ENCODE data around the gene FNDC1.

Gene FNDC1

DNA sequence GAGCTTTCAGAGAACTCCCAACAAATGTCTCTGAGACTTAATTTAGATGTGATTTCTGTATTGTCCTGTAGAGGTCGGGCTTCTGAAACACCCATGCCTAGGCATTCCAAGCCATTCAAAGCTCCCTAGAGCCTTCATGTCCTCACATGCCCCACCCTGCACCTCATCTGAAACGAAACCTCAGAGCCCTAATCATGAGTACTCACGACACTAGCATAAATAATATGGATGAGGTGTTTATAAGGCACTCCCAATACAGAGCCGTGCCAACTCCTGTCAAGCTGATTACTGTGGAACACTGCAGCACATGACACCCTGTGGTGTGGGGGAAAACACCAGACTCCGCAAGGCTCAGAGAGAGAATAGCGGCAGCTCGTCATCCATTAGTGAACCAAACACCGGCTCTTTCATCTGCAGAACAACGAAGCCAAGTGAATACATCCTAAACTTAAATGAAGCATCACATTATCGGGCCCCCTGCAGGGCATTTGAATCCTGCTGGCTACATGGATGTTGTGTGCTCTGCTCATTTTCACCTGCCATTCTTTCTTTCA is 83.8 kb downstream of the FNDC1 start:
- TF ChIP-seq, protein P1, sequence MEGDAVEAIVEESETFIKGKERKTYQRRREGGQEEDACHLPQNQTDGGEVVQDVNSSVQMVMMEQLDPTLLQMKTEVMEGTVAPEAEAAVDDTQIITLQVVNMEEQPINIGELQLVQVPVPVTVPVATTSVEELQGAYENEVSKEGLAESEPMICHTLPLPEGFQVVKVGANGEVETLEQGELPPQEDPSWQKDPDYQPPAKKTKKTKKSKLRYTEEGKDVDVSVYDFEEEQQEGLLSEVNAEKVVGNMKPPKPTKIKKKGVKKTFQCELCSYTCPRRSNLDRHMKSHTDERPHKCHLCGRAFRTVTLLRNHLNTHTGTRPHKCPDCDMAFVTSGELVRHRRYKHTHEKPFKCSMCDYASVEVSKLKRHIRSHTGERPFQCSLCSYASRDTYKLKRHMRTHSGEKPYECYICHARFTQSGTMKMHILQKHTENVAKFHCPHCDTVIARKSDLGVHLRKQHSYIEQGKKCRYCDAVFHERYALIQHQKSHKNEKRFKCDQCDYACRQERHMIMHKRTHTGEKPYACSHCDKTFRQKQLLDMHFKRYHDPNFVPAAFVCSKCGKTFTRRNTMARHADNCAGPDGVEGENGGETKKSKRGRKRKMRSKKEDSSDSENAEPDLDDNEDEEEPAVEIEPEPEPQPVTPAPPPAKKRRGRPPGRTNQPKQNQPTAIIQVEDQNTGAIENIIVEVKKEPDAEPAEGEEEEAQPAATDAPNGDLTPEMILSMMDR (IDR thresholded peaks at IDR 0.05; ENCODE audit: borderline replicate concordance, insufficient read depth, low read depth, low read length): peak; percentile 51; the same call in 1 of the 2 replicates
- no peak overlapping the region for H3K4me3 ChIP-seq (ENCODE audit: low read depth, low read length)

DNA sequence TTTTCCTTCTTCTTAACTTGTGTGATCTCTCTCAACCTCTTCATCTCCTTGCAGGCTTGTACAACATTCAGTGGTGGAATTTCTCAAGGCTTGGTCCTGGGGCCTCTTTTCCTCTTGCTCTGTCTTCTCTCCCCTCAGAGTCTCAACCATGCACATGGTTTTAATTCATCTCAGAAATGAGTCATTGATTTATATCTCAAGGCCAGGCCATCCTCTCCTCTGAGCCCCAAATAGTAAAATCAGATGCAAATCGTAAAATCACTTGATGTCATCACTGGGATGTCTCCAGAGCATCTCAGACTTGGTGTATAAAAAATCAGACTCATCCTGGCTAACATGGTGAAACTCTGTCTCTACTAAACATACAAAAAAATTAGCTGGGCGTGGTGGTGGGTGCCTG is 85.0 kb downstream of the FNDC1 start:
- TF ChIP-seq, protein P1 (IDR thresholded peaks at IDR 0.05; ENCODE audit: borderline replicate concordance, insufficient read depth, low read depth, low read length): no peak
- no peak overlapping the region for H3K4me3 ChIP-seq (ENCODE audit: low read depth, low read length)

DNA sequence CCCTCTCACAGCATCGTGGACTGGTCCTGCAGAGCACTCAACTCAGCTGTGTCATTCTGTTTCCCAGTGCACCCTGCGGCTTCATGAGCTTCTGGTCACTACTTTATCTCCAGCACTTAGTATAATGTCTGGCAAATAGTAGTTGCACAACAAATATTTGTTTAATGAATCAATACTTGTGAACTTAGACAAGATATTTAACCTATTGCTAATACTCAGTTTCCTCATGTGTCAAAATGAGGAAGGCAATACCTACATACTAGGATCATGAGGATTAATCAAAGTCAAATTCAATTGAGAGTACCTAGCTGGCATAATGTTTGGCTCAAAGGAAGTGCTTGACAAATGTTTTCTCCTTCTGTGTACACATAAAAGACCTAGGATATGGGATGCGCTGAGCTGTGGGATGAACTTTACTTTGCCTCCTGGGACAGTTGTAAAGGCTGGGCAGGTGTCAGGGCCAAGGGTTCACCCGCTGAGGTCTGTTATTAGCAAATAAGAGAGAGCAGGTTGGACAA is 86.3 kb downstream of the FNDC1 start:
- TF ChIP-seq, protein P1 (IDR thresholded peaks at IDR 0.05; ENCODE audit: borderline replicate concordance, insufficient read depth, low read depth, low read length): no peak

DNA sequence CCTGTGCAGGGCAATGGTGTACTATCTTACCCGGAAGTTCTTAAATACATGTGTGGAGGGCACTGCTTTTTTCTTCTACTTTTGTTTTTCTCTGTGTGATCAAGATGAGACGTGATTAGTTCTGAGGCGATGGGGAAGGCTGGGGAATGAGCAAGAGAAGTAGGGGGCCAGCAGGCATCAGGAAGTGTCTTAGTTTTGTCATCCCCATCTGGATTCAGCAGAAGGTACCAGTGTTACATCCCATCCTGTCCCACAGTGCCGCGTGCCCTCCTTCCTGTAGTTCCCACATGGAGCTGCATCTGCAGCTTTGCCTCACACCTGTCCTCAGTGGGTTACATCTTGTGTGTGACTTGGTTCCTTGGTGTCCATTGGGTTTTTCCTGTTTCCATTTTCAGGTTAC is 86.9 kb downstream of the FNDC1 start:
- no peak overlapping the region for H3K4me3 ChIP-seq (ENCODE audit: low read depth, low read length)
- TF ChIP-seq, protein P1 (IDR thresholded peaks at IDR 0.05; ENCODE audit: borderline replicate concordance, insufficient read depth, low read depth, low read length): no peak

More for the DNA sequence above, 86.3 kb downstream of the FNDC1 start:
- H3K4me3 ChIP-seq (ENCODE audit: low read depth, low read length): no peak overlapping the region

DNA sequence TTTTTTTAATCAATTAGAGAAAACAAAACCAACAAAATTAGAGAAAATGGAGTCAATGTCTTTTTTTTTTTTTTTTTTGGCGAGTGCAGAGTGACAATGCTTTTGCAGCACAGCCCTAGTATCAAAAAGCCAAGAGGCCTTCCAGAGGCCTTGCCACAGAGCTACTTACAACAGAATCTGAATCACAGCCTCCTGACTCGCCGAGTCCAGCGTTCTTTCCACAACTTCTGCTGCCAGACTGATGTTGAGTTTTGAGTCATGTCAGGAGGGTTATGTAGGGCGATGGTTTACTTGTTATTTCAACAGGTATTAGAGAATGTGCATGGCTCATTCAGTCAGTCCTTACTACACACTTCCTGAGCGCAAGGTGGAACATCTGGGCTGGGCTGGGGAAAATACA is 88.6 kb downstream of the FNDC1 start:
- no peak overlapping the region for H3K4me3 ChIP-seq (ENCODE audit: low read depth, low read length)

DNA sequence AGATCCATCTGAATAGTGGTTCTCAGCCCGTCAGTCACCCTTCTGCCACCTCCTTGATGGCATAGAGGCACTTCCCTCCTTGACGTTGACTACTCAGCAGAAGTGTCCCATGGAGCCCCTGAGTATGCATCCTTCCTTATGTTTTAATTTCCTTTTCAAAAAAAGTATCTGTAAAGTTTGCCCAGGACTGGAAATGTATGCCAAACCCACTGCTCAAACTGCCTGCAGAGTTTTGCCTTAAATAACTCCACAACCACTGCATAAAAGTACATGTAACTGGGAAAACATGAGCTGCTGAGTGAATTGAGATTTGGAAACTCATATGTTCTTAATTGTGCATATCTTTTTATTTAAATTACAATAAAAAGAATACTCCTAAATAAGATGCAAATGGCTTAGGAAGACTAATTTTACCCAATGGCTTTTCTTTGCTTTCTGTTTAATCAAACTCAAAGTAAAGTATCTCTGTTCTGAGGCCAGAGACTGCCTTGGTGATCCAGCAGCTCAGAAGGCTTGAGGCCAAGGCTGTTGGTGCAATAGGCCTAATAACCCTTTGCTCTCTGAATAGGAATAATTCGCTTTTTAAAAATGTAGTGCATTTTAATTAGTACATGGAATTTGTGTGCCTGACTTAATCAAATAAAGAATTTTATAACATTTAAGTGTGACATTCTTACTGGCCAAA is 90.4 kb downstream of the FNDC1 start:
- TF ChIP-seq, protein P1 (IDR thresholded peaks at IDR 0.05; ENCODE audit: borderline replicate concordance, insufficient read depth, low read depth, low read length): no peak
- H3K4me3 ChIP-seq (ENCODE audit: low read depth, low read length): no peak overlapping the region

More for the DNA sequence above, 88.6 kb downstream of the FNDC1 start:
- TF ChIP-seq, protein P1 (IDR thresholded peaks at IDR 0.05; ENCODE audit: borderline replicate concordance, insufficient read depth, low read depth, low read length): no peak

DNA sequence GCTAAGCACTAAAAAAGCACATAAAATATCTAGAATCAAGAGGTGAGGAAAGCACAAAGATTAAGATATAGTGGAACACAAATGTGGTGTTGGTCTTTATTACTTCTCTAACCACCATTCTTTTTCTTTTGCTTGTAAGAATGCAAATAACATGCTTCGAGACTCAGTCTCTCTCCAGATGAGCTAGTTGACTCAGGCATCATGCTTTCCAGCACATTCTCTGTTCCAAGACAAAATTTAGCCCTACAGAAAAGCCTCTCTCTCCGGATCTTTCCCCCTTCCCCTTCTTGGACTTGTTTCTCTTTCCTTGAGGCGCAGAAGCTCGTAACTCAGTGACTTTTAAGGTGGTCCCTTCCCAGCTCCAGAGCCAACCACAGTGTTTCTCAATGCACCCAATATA is 91.0 kb downstream of the FNDC1 start:
- H3K4me3 ChIP-seq (ENCODE audit: low read depth, low read length): no peak overlapping the region
- TF ChIP-seq, protein P1 (IDR thresholded peaks at IDR 0.05; ENCODE audit: borderline replicate concordance, insufficient read depth, low read depth, low read length): no peak
